HEK293 (cell line): ENCODE data around the gene XAGE3.
"Not testable (repeated sequence)": the region's sequence is repeated elsewhere in the genome, so short reads cannot be mapped to it uniquely, and the experiment has no call there.

ENCODE experiments used
- CTCF ChIA-PET: fragments of 350-600 bp; formaldehyde crosslinking; extraction: SDS; loops from one replicate; lab custom pipeline; 2021; ENCODE audit warnings: antibody characterized with exemption; lab: Yijun Ruan, JAX
- POLR2A ChIA-PET: fragments of 300-600 bp; formaldehyde crosslinking; extraction: SDS; loops from one replicate; lab custom pipeline; 2020; ENCODE audit warnings: antibody characterized with exemption, inconsistent platforms; lab: Yijun Ruan, JAX
- H3K27ac ChIP-seq: fragments of 200-500 bp; sonication (Bioruptor generic); 2 replicates; pipeline ENCODE4 v1.5.1; 2014; ENCODE audit warnings: low read depth, low read length, control low read depth, inconsistent platforms; ENCODE audit errors: extremely low read depth
- H3K36me3 ChIP-seq, 2 experiments: fragments of 200-500 bp in 1 of 2; sonication (Bioruptor generic) in 1 of 2; 1 replicate in 1 of 2; 2 replicates in 1 of 2; pipeline ENCODE4 v1.5.1; 2014 to 2017; ENCODE audit warnings: inconsistent platforms in 2 of 2, low read length in 2 of 2; ENCODE audit not compliant: control insufficient read depth in 2 of 2, insufficient read depth in 1 of 2
- H3K4me1 ChIP-seq: fragments of 200-500 bp; sonication (Bioruptor generic); 2 replicates; pipeline ENCODE4 v1.5.1; 2014; ENCODE audit warnings: mild to moderate bottlenecking, low read length, inconsistent platforms; ENCODE audit not compliant: control insufficient read depth, insufficient read depth
- H3K4me3 ChIP-seq: 2 replicates; pipeline ENCODE4 v1.5.1; 2011; ENCODE audit warnings: low read depth, mild to moderate bottlenecking, control low read depth, low read length, moderate library complexity
- H3K9me3 ChIP-seq: fragments of 200-500 bp; sonication (Bioruptor generic); 2 replicates; pipeline ENCODE4 v1.5.1; 2014; ENCODE audit warnings: low read depth, low read length, inconsistent platforms; ENCODE audit not compliant: control insufficient read depth, insufficient read depth
- GFI1B ChIP-seq: fragments of 450-650 bp; formaldehyde crosslinking; IDR thresholded peaks from 2 replicates; pipeline ENCODE4 v1.5.1; 2016; ENCODE audit warnings: missing biosample characterization, missing genetic modification characterization
- ZNF10 ChIP-seq: fragments of 450-650 bp; formaldehyde crosslinking; IDR thresholded peaks from 2 replicates; pipeline ENCODE4 v1.5.1; 2017; ENCODE audit warnings: missing biosample characterization, missing genetic modification characterization
- ZNF132 ChIP-seq: fragments of 450-650 bp; formaldehyde crosslinking; IDR thresholded peaks from 2 replicates; pipeline ENCODE4 v1.5.1; 2017; ENCODE audit warnings: missing biosample characterization, missing genetic modification characterization, borderline replicate concordance
- ZNF140 ChIP-seq: fragments of 450-650 bp; formaldehyde crosslinking; IDR thresholded peaks from 2 replicates; pipeline ENCODE4 v1.5.1; 2016; ENCODE audit warnings: missing biosample characterization, missing genetic modification characterization
- ZNF155 ChIP-seq: fragments of 450-650 bp; formaldehyde crosslinking; IDR thresholded peaks from 2 replicates; pipeline ENCODE4 v1.5.1; 2016; ENCODE audit warnings: missing biosample characterization, missing genetic modification characterization
- ZNF19 ChIP-seq: fragments of 450-650 bp; formaldehyde crosslinking; IDR thresholded peaks from 2 replicates; pipeline ENCODE4; 2016; ENCODE audit warnings: missing biosample characterization, missing genetic modification characterization, low read depth
- ZNF214 ChIP-seq: fragments of 450-650 bp; formaldehyde crosslinking; IDR thresholded peaks from 2 replicates; pipeline ENCODE4 v1.5.1; 2017; ENCODE audit warnings: missing biosample characterization, mild to moderate bottlenecking, missing genetic modification characterization, borderline replicate concordance
- ZNF239 ChIP-seq: fragments of 450-650 bp; formaldehyde crosslinking; IDR thresholded peaks from 2 replicates; pipeline ENCODE4 v1.5.1; 2016; ENCODE audit warnings: missing biosample characterization, missing genetic modification characterization
- ZNF404 ChIP-seq: fragments of 450-650 bp; formaldehyde crosslinking; IDR thresholded peaks from 2 replicates; pipeline ENCODE4 v1.5.1; 2017; ENCODE audit warnings: missing biosample characterization, missing genetic modification characterization
- ZNF510 ChIP-seq: fragments of 450-650 bp; formaldehyde crosslinking; IDR thresholded peaks from 2 replicates; pipeline ENCODE4 v1.5.1; 2018; ENCODE audit warnings: mild to moderate bottlenecking, missing genetic modification characterization, missing biosample characterization; ENCODE audit not compliant: insufficient replicate concordance
- ZNF521 ChIP-seq: fragments of 450-650 bp; formaldehyde crosslinking; IDR thresholded peaks from 2 replicates; pipeline ENCODE4 v1.5.1; 2017; ENCODE audit warnings: missing biosample characterization, mild to moderate bottlenecking, missing genetic modification characterization
- ZNF610 ChIP-seq: fragments of 450-650 bp; formaldehyde crosslinking; IDR thresholded peaks from 2 replicates; pipeline ENCODE4 v1.5.1; 2016; ENCODE audit warnings: missing biosample characterization, missing genetic modification characterization, borderline replicate concordance
- ZNF660 ChIP-seq: fragments of 450-650 bp; IDR thresholded peaks from 2 replicates; pipeline ENCODE4 v1.5.1; 2018; ENCODE audit warnings: missing biosample characterization, mild to moderate bottlenecking, missing genetic modification characterization
- ZNF677 ChIP-seq: fragments of 450-650 bp; IDR thresholded peaks from 2 replicates; pipeline ENCODE4 v1.5.0; 2018; ENCODE audit warnings: missing biosample characterization, mild to moderate bottlenecking, missing genetic modification characterization, moderate library complexity
- ZNF76 ChIP-seq: fragments of 450-650 bp; formaldehyde crosslinking; IDR thresholded peaks from 2 replicates; pipeline ENCODE4; 2016; ENCODE audit warnings: low read depth, missing biosample characterization, missing genetic modification characterization, borderline replicate concordance
- ZNF776 ChIP-seq: fragments of 450-650 bp; formaldehyde crosslinking; IDR thresholded peaks from 2 replicates; pipeline ENCODE4 v1.5.0; 2017; ENCODE audit warnings: missing biosample characterization, missing genetic modification characterization, borderline replicate concordance
- ZNF830 ChIP-seq: fragments of 450-650 bp; IDR thresholded peaks from 2 replicates; pipeline ENCODE4 v1.5.0; 2018; ENCODE audit warnings: missing biosample characterization, missing genetic modification characterization, low read depth, mild to moderate bottlenecking, moderate library complexity
- TF ChIP-seq, protein P1 (sequence below): fragments of 450-650 bp; formaldehyde crosslinking; IDR thresholded peaks from 2 replicates; pipeline ENCODE4 v1.5.1; 2016; ENCODE audit warnings: missing biosample characterization, missing genetic modification characterization
- TF ChIP-seq, protein P2 (sequence below): fragments of 450-650 bp; formaldehyde crosslinking; IDR thresholded peaks from 2 replicates; pipeline ENCODE4 v1.5.1; 2016; ENCODE audit warnings: missing biosample characterization, missing genetic modification characterization
- TF ChIP-seq, protein P3 (sequence below): fragments of 450-650 bp; formaldehyde crosslinking; optimal IDR thresholded peaks from 2 replicates; pipeline ENCODE3; 2016; ENCODE audit warnings: missing biosample characterization, mild to moderate bottlenecking, missing genetic modification characterization
- TF ChIP-seq, protein P4 (sequence below): fragments of 450-650 bp; formaldehyde crosslinking; IDR thresholded peaks from 2 replicates; pipeline ENCODE4 v1.5.1; 2016; ENCODE audit warnings: missing biosample characterization, missing genetic modification characterization
- TF ChIP-seq, protein P5 (sequence below): IDR thresholded peaks from 2 replicates; pipeline ENCODE4 v1.6.1; 2011; ENCODE audit warnings: mild to moderate bottlenecking, low read depth, low read length, borderline replicate concordance

The XAGE3 gene

DNA sequence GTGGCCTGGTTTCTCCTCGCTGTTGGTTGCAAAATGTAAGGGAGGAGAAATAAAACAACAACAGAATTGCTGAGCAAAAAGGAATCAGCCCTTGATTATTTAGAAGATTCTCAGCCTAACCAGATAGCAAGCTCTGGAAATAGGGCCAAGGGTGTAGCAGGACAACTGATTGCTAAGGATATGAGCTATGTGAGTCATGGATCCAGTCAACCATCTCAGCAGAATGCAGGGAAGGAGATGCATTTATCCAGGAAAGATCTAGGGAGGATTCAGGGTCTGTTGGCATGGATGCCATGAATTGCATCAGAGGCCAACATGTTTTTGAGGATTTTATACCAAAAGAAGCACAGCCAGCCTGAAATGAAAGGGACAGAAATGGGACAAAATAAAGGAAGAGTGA lies 2.2 kb upstream of the XAGE3 start:
- TF ChIP-seq, protein P1, sequence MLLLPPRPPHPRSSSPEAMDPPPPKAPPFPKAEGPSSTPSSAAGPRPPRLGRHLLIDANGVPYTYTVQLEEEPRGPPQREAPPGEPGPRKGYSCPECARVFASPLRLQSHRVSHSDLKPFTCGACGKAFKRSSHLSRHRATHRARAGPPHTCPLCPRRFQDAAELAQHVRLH (tag by site-specific recombination): no peak
- TF ChIP-seq, protein P2, sequence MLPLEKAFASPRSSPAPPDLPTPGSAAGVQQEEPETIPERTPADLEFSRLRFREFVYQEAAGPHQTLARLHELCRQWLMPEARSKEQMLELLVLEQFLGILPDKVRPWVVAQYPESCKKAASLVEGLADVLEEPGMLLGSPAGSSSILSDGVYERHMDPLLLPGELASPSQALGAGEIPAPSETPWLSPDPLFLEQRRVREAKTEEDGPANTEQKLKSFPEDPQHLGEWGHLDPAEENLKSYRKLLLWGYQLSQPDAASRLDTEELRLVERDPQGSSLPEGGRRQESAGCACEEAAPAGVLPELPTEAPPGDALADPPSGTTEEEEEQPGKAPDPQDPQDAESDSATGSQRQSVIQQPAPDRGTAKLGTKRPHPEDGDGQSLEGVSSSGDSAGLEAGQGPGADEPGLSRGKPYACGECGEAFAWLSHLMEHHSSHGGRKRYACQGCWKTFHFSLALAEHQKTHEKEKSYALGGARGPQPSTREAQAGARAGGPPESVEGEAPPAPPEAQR (tag by site-specific recombination): no peak
- TF ChIP-seq ZNF132 (no peak), ZNF521 (tag by site-specific recombination) (no peak), GFI1B (tag by site-specific recombination) (no peak), ZNF10 (no peak), ZNF776 (tag by site-specific recombination) (no peak), ZNF404 (tag by site-specific recombination) (no peak), ZNF677 (no peak), ZNF660 (tag by site-specific recombination) (no peak), ZNF214 (no peak), ZNF239 (no peak), ZNF19 (tag by site-specific recombination) (no peak), ZNF830 (no peak), ZNF140 (no peak), ZNF510 (tag by site-specific recombination) (no peak), ZNF610 (tag by site-specific recombination) (no peak), ZNF76 (tag by site-specific recombination) (no peak)
- TF ChIP-seq, protein P3, sequence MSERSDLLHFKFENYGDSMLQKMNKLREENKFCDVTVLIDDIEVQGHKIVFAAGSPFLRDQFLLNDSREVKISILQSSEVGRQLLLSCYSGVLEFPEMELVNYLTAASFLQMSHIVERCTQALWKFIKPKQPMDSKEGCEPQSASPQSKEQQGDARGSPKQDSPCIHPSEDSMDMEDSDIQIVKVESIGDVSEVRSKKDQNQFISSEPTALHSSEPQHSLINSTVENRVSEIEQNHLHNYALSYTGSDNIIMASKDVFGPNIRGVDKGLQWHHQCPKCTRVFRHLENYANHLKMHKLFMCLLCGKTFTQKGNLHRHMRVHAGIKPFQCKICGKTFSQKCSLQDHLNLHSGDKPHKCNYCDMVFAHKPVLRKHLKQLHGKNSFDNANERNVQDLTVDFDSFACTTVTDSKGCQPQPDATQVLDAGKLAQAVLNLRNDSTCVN: no peak
- TF ChIP-seq, protein P4, sequence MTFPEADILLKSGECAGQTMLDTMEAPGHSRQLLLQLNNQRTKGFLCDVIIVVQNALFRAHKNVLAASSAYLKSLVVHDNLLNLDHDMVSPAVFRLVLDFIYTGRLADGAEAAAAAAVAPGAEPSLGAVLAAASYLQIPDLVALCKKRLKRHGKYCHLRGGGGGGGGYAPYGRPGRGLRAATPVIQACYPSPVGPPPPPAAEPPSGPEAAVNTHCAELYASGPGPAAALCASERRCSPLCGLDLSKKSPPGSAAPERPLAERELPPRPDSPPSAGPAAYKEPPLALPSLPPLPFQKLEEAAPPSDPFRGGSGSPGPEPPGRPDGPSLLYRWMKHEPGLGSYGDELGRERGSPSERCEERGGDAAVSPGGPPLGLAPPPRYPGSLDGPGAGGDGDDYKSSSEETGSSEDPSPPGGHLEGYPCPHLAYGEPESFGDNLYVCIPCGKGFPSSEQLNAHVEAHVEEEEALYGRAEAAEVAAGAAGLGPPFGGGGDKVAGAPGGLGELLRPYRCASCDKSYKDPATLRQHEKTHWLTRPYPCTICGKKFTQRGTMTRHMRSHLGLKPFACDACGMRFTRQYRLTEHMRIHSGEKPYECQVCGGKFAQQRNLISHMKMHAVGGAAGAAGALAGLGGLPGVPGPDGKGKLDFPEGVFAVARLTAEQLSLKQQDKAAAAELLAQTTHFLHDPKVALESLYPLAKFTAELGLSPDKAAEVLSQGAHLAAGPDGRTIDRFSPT (tag by site-specific recombination): no peak
- Histone ChIP-seq H3K4me1 (no peaks in the 10 kb centered on the region), H3K27ac (no peak overlapping the region), H3K36me3 (no peaks in the 10 kb centered on the region), H3K4me3 (no peak overlapping the region), H3K9me3 (no peaks in the 10 kb centered on the region)
- ChIA-PET POLR2A (no interaction called here), CTCF (no interaction called here)

DNA sequence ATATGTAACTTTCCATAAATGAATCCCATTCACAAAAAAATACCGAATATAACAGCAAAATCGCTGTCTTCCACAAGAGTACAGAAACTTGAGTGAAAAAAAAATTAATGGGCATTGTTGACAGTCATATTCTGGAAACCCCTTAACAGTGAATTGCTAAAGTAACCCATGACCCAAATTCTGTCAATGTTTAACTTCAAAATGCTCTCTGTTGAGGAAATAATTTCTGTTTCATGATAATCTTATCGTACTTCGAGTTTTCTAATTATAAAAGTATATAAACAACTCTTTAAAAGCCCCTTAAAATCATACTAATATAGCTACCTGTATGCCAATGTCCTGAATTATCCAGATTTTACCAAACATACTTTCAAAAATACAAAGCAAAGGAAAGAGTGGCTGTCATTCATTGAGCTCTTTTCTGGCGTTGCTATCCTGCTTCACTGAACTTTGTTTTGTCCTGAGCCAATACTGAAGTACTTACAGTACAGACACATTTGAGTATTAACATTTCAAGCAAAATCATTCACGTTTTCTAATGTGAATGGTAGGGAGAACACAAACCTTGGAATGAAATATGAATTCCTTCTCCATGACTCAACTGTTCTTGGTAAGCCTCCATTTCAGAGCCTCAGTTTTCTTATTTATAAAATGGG lies 2.4 kb downstream of the XAGE3 start:
- H3K9me3 ChIP-seq: no peaks in the 10 kb centered on the region
- no peak for TF ChIP-seq ZNF155
- TF ChIP-seq, protein P5, sequence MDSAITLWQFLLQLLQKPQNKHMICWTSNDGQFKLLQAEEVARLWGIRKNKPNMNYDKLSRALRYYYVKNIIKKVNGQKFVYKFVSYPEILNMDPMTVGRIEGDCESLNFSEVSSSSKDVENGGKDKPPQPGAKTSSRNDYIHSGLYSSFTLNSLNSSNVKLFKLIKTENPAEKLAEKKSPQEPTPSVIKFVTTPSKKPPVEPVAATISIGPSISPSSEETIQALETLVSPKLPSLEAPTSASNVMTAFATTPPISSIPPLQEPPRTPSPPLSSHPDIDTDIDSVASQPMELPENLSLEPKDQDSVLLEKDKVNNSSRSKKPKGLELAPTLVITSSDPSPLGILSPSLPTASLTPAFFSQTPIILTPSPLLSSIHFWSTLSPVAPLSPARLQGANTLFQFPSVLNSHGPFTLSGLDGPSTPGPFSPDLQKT: no peak
- H3K4me1 ChIP-seq: no peaks in the 10 kb centered on the region
- H3K36me3 ChIP-seq: no peaks in the 10 kb centered on the region
- H3K27ac ChIP-seq: no peak overlapping the region
- POLR2A ChIA-PET: no interaction called here
- CTCF ChIA-PET: interaction anchor here (0.6 kb wide), 1 partner anchor 520 kb away, joined by 7 read pairs; no protein-coding TSS in a partner anchor
- no peak overlapping the region for H3K4me3 ChIP-seq

DNA sequence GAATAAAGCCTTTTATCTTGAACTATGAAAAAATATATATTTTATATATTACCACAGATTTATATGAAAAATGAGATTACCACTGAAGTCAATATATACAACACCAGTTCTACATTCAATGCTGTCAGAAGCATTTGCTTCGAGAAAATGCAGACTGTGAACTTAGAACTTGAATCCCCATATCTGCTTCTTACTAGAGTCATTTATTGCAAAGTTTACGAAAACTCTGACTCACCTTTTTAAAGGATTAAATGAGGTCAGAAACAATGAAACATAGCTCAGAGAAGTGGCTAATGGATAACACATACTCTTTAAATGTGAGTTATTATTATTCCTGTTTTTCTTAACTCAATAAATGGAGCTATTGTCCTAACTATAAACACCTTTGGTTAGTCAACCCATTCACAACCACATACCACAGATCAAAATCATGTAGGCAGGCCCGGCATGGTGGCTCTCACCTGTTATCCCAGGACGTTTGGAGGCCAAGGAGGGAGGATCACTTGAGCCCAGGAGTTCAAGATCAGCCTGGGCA lies 10.8 kb downstream of the XAGE3 start:
- CTCF ChIA-PET, H3K4me3 ChIP-seq, H3K4me1 ChIP-seq, H3K27ac ChIP-seq, H3K9me3 ChIP-seq, H3K36me3 ChIP-seq, POLR2A ChIA-PET: not testable (repeated sequence)
